GM12878 (cell line): Measurements from ENCODE around the gene THADA. TPM values are rescaled to one million over a fixed set of nuclear protein-coding genes. Genes with fewer than 3 reads are reported as not detected.

Experiments used
- ATAC-seq: fragments of 200-7000 bp; cut with Tn5 transposase; 3 replicates; pipeline ENCODE4 v1.9.1; 2020; ENCODE audit warnings: mild to moderate bottlenecking, moderate library complexity
- BruUV-seq: library from RNA; stranded (reverse); fragments of 400-500 nt; replicated peaks from 2 replicates; lab custom pipeline; 2021; lab: Mats Ljungman, UMichigan
- CTCF ChIA-PET: fragments of 300-600 bp; sonication (Branson Sonifier 250); formaldehyde crosslinking; extraction: SDS; loops from one replicate; lab custom pipeline; 2021; ENCODE audit warnings: inconsistent platforms; lab: Yijun Ruan, JAX
- POLR2A ChIA-PET: fragments of 350-600 bp; formaldehyde crosslinking; extraction: SDS; loops from one replicate; lab custom pipeline; 2021; ENCODE audit warnings: inconsistent platforms; lab: Charles Lee
- RAD21 ChIA-PET: fragments of 300-600 bp; sonication (Branson Sonifier 250); formaldehyde crosslinking; loops from one replicate; lab custom pipeline; 2023; ENCODE audit warnings: antibody characterized with exemption; ENCODE audit not compliant: unreplicated experiment; lab: Charles Lee
- SMC1A ChIA-PET: fragments of 300-600 bp; sonication (Branson Sonifier 250); formaldehyde crosslinking; loops from one replicate; lab custom pipeline; 2023; ENCODE audit not compliant: unreplicated experiment, uncharacterized antibody; lab: Charles Lee
- DNase-seq: peaks from one replicate; pipeline ENCODE4 v3.0.0-alpha.2; 2011; ENCODE audit warnings: low read depth, low spot score
- FAIRE-seq: peaks from 3 replicates; lab custom pipeline; 2011; peaks lifted over from hg19 to GRCh38; lab: Jason Lieb, UNC
- H2AFZ ChIP-seq: 2 replicates; pipeline ENCODE4 v1.6.0; 2011; ENCODE audit warnings: low read depth, low read length, control low read depth; ENCODE audit not compliant: control insufficient read depth
- H3K27ac ChIP-seq: 2 replicates; pipeline ENCODE4 v1.5.1; 2011; ENCODE audit warnings: control low read depth; ENCODE audit not compliant: control insufficient read depth, insufficient read depth
- H3K27me3 ChIP-seq, 2 experiments: replicated peaks in 1 of 2; 2 replicates each; pipeline versions ENCODE4 v1.6.0 to v1.6.1; 2011; ENCODE audit warnings: low read length in 1 of 2; ENCODE audit not compliant: control insufficient read depth in 2 of 2, insufficient read depth in 2 of 2
- H3K36me3 ChIP-seq, 2 experiments: 2 replicates each; pipeline ENCODE4 v1.5.1; 2011; ENCODE audit warnings: low read length in 1 of 2; ENCODE audit not compliant: control insufficient read depth in 2 of 2, insufficient read depth in 2 of 2
- H3K4me1 ChIP-seq: 2 replicates; pipeline ENCODE4 v1.6.1; 2011; ENCODE audit warnings: mild to moderate bottlenecking, low read length, moderate library complexity, mixed read lengths; ENCODE audit not compliant: control insufficient read depth, insufficient read depth
- H3K4me2 ChIP-seq: 2 replicates; pipeline ENCODE4 v1.6.0; 2011; ENCODE audit warnings: control low read depth; ENCODE audit not compliant: control insufficient read depth, insufficient read depth
- H3K4me3 ChIP-seq: fragments of 200-600 bp; sonication (generic); 2 replicates; pipeline ENCODE4 v1.5.1; 2016
- H3K79me2 ChIP-seq: 2 replicates; pipeline ENCODE4 v1.6.0; 2011; ENCODE audit warnings: low read length; ENCODE audit not compliant: control insufficient read depth, insufficient read depth
- H3K9ac ChIP-seq: 2 replicates; pipeline ENCODE4 v1.8.0; 2011; ENCODE audit warnings: low read length, control low read depth, mixed read lengths; ENCODE audit not compliant: control insufficient read depth, insufficient read depth
- H3K9me3 ChIP-seq: replicated peaks from 3 replicates; pipeline ENCODE4 v1.5.1; 2011; ENCODE audit warnings: mild to moderate bottlenecking, low read length; ENCODE audit not compliant: control insufficient read depth, insufficient read depth
- H4K20me1 ChIP-seq: 2 replicates; pipeline ENCODE4 v1.6.0; 2011; ENCODE audit not compliant: control insufficient read depth, insufficient read depth
- ATF2 ChIP-seq: IDR thresholded peaks from 2 replicates; pipeline ENCODE4 v1.6.1; 2012; ENCODE audit warnings: low read length, inconsistent platforms
- E2F8 ChIP-seq: fragments of 450-650 bp; IDR thresholded peaks from 2 replicates; pipeline ENCODE4 v1.6.1; 2018; ENCODE audit warnings: mild to moderate bottlenecking, low read depth, moderate library complexity; ENCODE audit not compliant: partially characterized antibody
- EP300 ChIP-seq, 2 experiments: fragments of 150-350 bp in 1 of 2; IDR thresholded peaks; 2 replicates each; pipeline ENCODE4 v1.6.1; 2011 to 2012; ENCODE audit warnings: low read depth in 2 of 2, low read length in 2 of 2, borderline replicate concordance in 1 of 2, improper control_type of control experiment in 1 of 2, inconsistent platforms in 1 of 2; ENCODE audit not compliant: control insufficient read depth in 1 of 2
- FOS ChIP-seq: IDR thresholded peaks from 3 replicates; pipeline ENCODE4 v1.6.1; 2011; ENCODE audit warnings: borderline replicate concordance; ENCODE audit not compliant: insufficient read length; ENCODE audit errors: extremely low read depth
- GABPA ChIP-seq: IDR thresholded peaks from 2 replicates; pipeline ENCODE4 v1.6.1; 2014; ENCODE audit warnings: antibody characterized with exemption, low read depth, mild to moderate bottlenecking, inconsistent platforms
- KLF5 ChIP-seq: fragments of 450-650 bp; IDR thresholded peaks from 2 replicates; pipeline ENCODE4 v1.6.1; 2014; ENCODE audit warnings: mild to moderate bottlenecking; ENCODE audit not compliant: partially characterized antibody
- MLLT1 ChIP-seq: fragments of 450-650 bp; IDR thresholded peaks from 2 replicates; pipeline ENCODE4 v1.6.1; 2016; ENCODE audit warnings: mild to moderate bottlenecking
- ZBTB4 ChIP-seq: fragments of 450-650 bp; formaldehyde crosslinking; IDR thresholded peaks from 2 replicates; pipeline ENCODE4 v1.4.0; 2022; ENCODE audit warnings: mild to moderate bottlenecking, moderate library complexity
- WGBS: methylation state at CpG from one replicate; pipeline ENCODE4 v1.1.6; 2016; ENCODE audit warnings: low lambda C conversion rate; ENCODE audit not compliant: insufficient replicate concordance, insufficient coverage; ENCODE audit errors: missing lambda C conversion rate; 5-methylcytosine and 5-hydroxymethylcytosine counted together
- in situ Hi-C: fragments of 300-500 bp; cut with MboI; formaldehyde crosslinking; loops from 9 replicates; pipeline ENCODE4 v1.14.3; 2018; ENCODE audit warnings: mixed read lengths
- intact Hi-C: fragments of 100-400 bp; cut with micrococcal nuclease; formaldehyde crosslinking; loops from one replicate; pipeline ENCODE4 v1.14.2; 2022; ENCODE audit not compliant: unreplicated experiment
- polyA plus RNA-seq, 11 experiments: library from polyadenylated mRNA; depleted of rRNA in 4 of 11; unstranded in 6 of 11; stranded (reverse) in 5 of 11; fragments of >200 nt; fragmentation: Nextera tagmentation in 4 of 11; fragmentation: Illumina TruSeq in 1 of 11; extraction: Ambion mirVana in 4 of 11; extraction: Trizol in 1 of 11; gene quantifications; 1 replicate in 1 of 11; 2 replicates in 10 of 11; pipeline versions ENCODE4 v1.2.1 to v1.2.3, GENCODE V29; 2011 to 2016; ENCODE audit warnings: inconsistent platforms in 2 of 11, missing spikeins in 2 of 11, low read depth in 1 of 11
- total RNA-seq, 4 experiments: library from RNA; depleted of rRNA in 3 of 4; stranded (reverse); fragments of >200 nt in 3 of 4; fragmentation: Illumina TruSeq in 1 of 4; extraction: Trizol in 1 of 4; gene quantifications; 2 replicates each; pipeline versions ENCODE4 v1.2.1 to v1.2.3, GENCODE V29; 2013 to 2021

Gene THADA
- total and polyA plus RNA-seq, 10 of the 15 experiments (the other 5 are each of a cell fraction or from before 2014, with no cell fraction given), result 14.6 to 33.2 (median 23.2) TPM

GRCh38 chr2:43563679-43564078 is 32.2 kb downstream of the THADA start (continued):
- no peak for TF ChIP-seq ZBTB4

GRCh38 chr2:43560231-43560547 is 35.6 kb downstream of the THADA start:
- H2AFZ ChIP-seq, result no peak overlapping the region
- WGBS, result 77% methylated on average over 2 of the region's 2 CpGs
- ChIA-PET CTCF (interaction anchor here (0.9 to 3.1 kb wide), 12 partner anchors 8 to 612 kb away, joined by 3 to 35 read pairs (median 5); no protein-coding TSS in a partner anchor), POLR2A (interaction anchor here (0.9 to 2.8 kb wide), 4 partner anchors 9 to 173 kb away, joined by 3 to 15 read pairs (median 3); no protein-coding TSS in a partner anchor), RAD21 (interaction anchor here (0.7 to 2.8 kb wide), 6 partner anchors 8 to 46 kb away, joined by 3 to 20 read pairs (median 4); no protein-coding TSS in a partner anchor), SMC1A (interaction anchor here (0.9 to 7.5 kb wide), 11 partner anchors 12 to 612 kb away, joined by 3 to 66 read pairs (median 5); no protein-coding TSS in a partner anchor)
- intact Hi-C loops (loop anchor here (10.0 kb wide), 1 partner anchor 335 kb away; the partner anchor contains the start of gene ZFP36L2), in situ Hi-C loops (no loop called here)
- FAIRE-seq (no peak), ATAC-seq (no peak), DNase-seq (no peak)
- no peak overlapping the region; the same call in 1 of the 2 replicates for H3K4me3 ChIP-seq
- no peaks in the 10 kb centered on the region for H3K9me3 ChIP-seq
- H3K4me1 ChIP-seq, result peaks cover 19% of the 10 kb centered on the region
- peak overlapping the region; percentile 72 for H3K4me2 ChIP-seq
- H3K27ac ChIP-seq, result peak overlapping the region; percentile 50
- H3K9ac ChIP-seq, result no peak overlapping the region
- no peaks in the 10 kb centered on the region for H4K20me1 ChIP-seq
- no peaks in the 10 kb centered on the region for H3K27me3 ChIP-seq
- H3K79me2 ChIP-seq, result no peaks in the 10 kb centered on the region
- no TSS peak for BruUV-seq
- H3K36me3 ChIP-seq, result peaks cover 0 to 2% of the 10 kb centered on the region in 2 experiments; a peak in 1 of 4 replicates
- TF ChIP-seq GABPA (no peak), MLLT1 (no peak), E2F8 (no peak), ATF2 (no peak), EP300 (IDR thresholded peaks at IDR 0.05; ENCODE audit: borderline replicate concordance in 1 of 2, control insufficient read depth in 1 of 2, low read depth in 2 of 2, low read length in 2 of 2) (no peak), KLF5 (no peak), FOS (no peak)
